OCI-M2 (cell line): Measurements from ENCODE around the gene SLC38A9.
"Not testable (repeated sequence)": the region's sequence is repeated elsewhere in the genome, so short reads cannot be mapped to it uniquely, and the experiment has no call there.

Experiments
- DNase-seq: peaks from one replicate; lab custom pipeline; 2025; ENCODE audit not compliant: unreplicated experiment; lab: John Stamatoyannopoulos, UW

SLC38A9 gene

GRCh38 chr5:55706230-55706629 is 5.9 kb downstream of the SLC38A9 start:
- no peak for DNase-seq

- DNase-seq, result no peak
Observed at GRCh38 chr5:55702598-55703345, 9.4 kb downstream of the SLC38A9 start.

GRCh38 chr5:55701462-55702103 is 10.5 kb downstream of the SLC38A9 start:
- no peak for DNase-seq

- DNase-seq, result no peak
Observed at GRCh38 chr5:55700745-55701144, 11.4 kb downstream of the SLC38A9 start.

GRCh38 chr5:55699041-55699688 is 13.0 kb downstream of the SLC38A9 start:
- DNase-seq, result no peak

GRCh38 chr5:55696704-55697103 is 15.4 kb downstream of the SLC38A9 start:
- DNase-seq, result not testable (repeated sequence)

- no peak for DNase-seq
Observed at GRCh38 chr5:55694152-55694830, 17.8 kb downstream of the SLC38A9 start.

- no peak for DNase-seq
Observed at GRCh38 chr5:55692509-55692908, 19.6 kb downstream of the SLC38A9 start.

GRCh38 chr5:55692106-55692417 is 20.1 kb downstream of the SLC38A9 start:
- no peak for DNase-seq

GRCh38 chr5:55691265-55692105 is 20.6 kb downstream of the SLC38A9 start:
- DNase-seq, result no peak

- DNase-seq, result no peak
Observed at GRCh38 chr5:55682071-55682470, 30.1 kb downstream of the SLC38A9 start.

GRCh38 chr5:55681301-55681700 is 30.8 kb downstream of the SLC38A9 start:
- no peak for DNase-seq

GRCh38 chr5:55680353-55680752 is 31.8 kb downstream of the SLC38A9 start:
- DNase-seq, result no peak

- DNase-seq, result no peak
Observed at GRCh38 chr5:55679556-55679955, 32.6 kb downstream of the SLC38A9 start.

GRCh38 chr5:55675119-55675518 is 37.0 kb downstream of the SLC38A9 start:
- DNase-seq, result no peak

- no peak for DNase-seq
Observed at GRCh38 chr5:55674340-55674739, 37.8 kb downstream of the SLC38A9 start.

GRCh38 chr5:55672477-55672911 is 39.6 kb downstream of the SLC38A9 start:
- no peak for DNase-seq

- DNase-seq, result no peak
Observed at GRCh38 chr5:55671975-55672374, 40.1 kb downstream of the SLC38A9 start.

GRCh38 chr5:55668356-55668755 is 43.8 kb downstream of the SLC38A9 start:
- DNase-seq, result no peak

- DNase-seq, result no peak
Observed at GRCh38 chr5:55667938-55668337, 44.2 kb downstream of the SLC38A9 start.

- DNase-seq, result no peak
Observed at GRCh38 chr5:55665065-55665464, 47.1 kb downstream of the SLC38A9 start.
